Endothelial cell of umbilical vein (primary cell): ENCODE measurements around the gene MLC1. TPM values are rescaled to one million over a fixed set of nuclear protein-coding genes. Genes with fewer than 3 reads are reported as not detected.

ENCODE experiments used
- BruUV-seq: library from RNA; stranded (reverse); fragments of 400-500 nt; replicated peaks from 2 replicates; lab custom pipeline; 2021; lab: Mats Ljungman, UMichigan
- CTCF ChIA-PET: fragments of 300-600, 350-600 bp; sonication (Branson Sonifier 250); formaldehyde crosslinking; loops from one replicate; lab custom pipeline; 2021; ENCODE audit warnings: antibody characterized with exemption, inconsistent platforms; lab: Charles Lee
- POLR2A ChIA-PET: fragments of 300-600, 350-600 bp; sonication (Branson Sonifier 250); formaldehyde crosslinking; loops from one replicate; lab custom pipeline; 2021; ENCODE audit warnings: antibody characterized with exemption, inconsistent platforms; lab: Charles Lee
- DNase-seq: peaks from one replicate; pipeline ENCODE4 v3.0.0-alpha.2; 2011; ENCODE audit warnings: low read depth, low spot score
- FAIRE-seq: peaks from 2 replicates; lab custom pipeline; 2011; peaks lifted over from hg19 to GRCh38; lab: Jason Lieb, UNC
- H2AFZ ChIP-seq: 2 replicates; pipeline ENCODE4 v1.6.0; 2012; ENCODE audit warnings: low read depth, low read length, control low read depth, inconsistent platforms
- H3K27ac ChIP-seq: 2 replicates; pipeline ENCODE4 v1.5.1; 2011; ENCODE audit warnings: low read depth, mild to moderate bottlenecking, control low read depth, low read length, moderate library complexity; ENCODE audit not compliant: insufficient read depth
- H3K27me3 ChIP-seq, 2 experiments: 2 replicates each; pipeline versions ENCODE4 v1.6.0 to v1.6.1; 2011; ENCODE audit warnings: low read length in 2 of 2, mixed read lengths in 1 of 2; ENCODE audit not compliant: control insufficient read depth in 2 of 2, insufficient read depth in 2 of 2
- H3K36me3 ChIP-seq, 2 experiments: 2 replicates in 1 of 2; 3 replicates in 1 of 2; pipeline ENCODE4 v1.5.1; 2011; ENCODE audit warnings: low read length in 2 of 2, mild to moderate bottlenecking in 1 of 2, moderate library complexity in 1 of 2; ENCODE audit not compliant: control insufficient read depth in 2 of 2, insufficient read depth in 2 of 2; ENCODE audit errors: extremely low read depth in 1 of 2
- H3K4me1 ChIP-seq: 3 replicates; pipeline ENCODE4 v1.5.1; 2011; ENCODE audit warnings: mild to moderate bottlenecking, low read length; ENCODE audit not compliant: control insufficient read depth, insufficient read depth; ENCODE audit errors: extremely low read depth
- H3K4me2 ChIP-seq: 2 replicates; pipeline ENCODE4 v1.6.1; 2011; ENCODE audit warnings: low read length, control low read depth, mixed read lengths; ENCODE audit not compliant: insufficient read depth
- H3K4me3 ChIP-seq, 3 experiments: fragments of 200-600 bp in 1 of 3; sonication (generic), shearing (Covaris generic) in 1 of 3; replicated peaks in 1 of 3; 2 replicates each; pipeline ENCODE4 v1.5.1; 2011 to 2016; ENCODE audit warnings: control low read depth in 3 of 3, low read length in 3 of 3, mild to moderate bottlenecking in 2 of 3, inconsistent platforms in 1 of 3, low read depth in 1 of 3, moderate library complexity in 1 of 3; ENCODE audit not compliant: insufficient read depth in 1 of 3
- H3K79me2 ChIP-seq: 2 replicates; pipeline ENCODE4 v1.6.0; 2012; ENCODE audit warnings: low read length, inconsistent platforms; ENCODE audit not compliant: control insufficient read depth, insufficient read depth
- H3K9ac ChIP-seq: replicated peaks from 2 replicates; pipeline ENCODE3; 2011; ENCODE audit warnings: low read length, control low read depth; ENCODE audit not compliant: insufficient read depth; ENCODE audit errors: extremely low read depth
- H3K9me1 ChIP-seq: replicated peaks from 3 replicates; pipeline ENCODE4 v1.6.0; 2011; ENCODE audit warnings: mild to moderate bottlenecking, low read length; ENCODE audit not compliant: control insufficient read depth, insufficient read depth; ENCODE audit errors: extremely low read depth
- H3K9me3 ChIP-seq: replicated peaks from 2 replicates; pipeline ENCODE4 v1.5.1; 2012; ENCODE audit warnings: low read length, inconsistent platforms; ENCODE audit not compliant: control insufficient read depth, insufficient read depth
- H4K20me1 ChIP-seq: replicated peaks from 2 replicates; pipeline ENCODE3; 2011; ENCODE audit warnings: mild to moderate bottlenecking, low read length; ENCODE audit not compliant: control insufficient read depth, insufficient read depth; ENCODE audit errors: extremely low read depth
- CTCF ChIP-seq, 2 donors: IDR thresholded peaks; 1 replicate in 1 of 2; 2 replicates in 1 of 2; pipeline ENCODE4 v1.5.1; 2011; ENCODE audit warnings: low read length in 2 of 2, mild to moderate bottlenecking in 2 of 2, moderate library complexity in 2 of 2, control low read depth in 1 of 2, inconsistent platforms in 1 of 2, low read depth in 1 of 2; ENCODE audit not compliant: insufficient read depth in 1 of 2; ENCODE audit errors: extremely low read depth in 1 of 2
- EZH2 ChIP-seq: IDR thresholded peaks from 2 replicates; pipeline ENCODE4 v1.6.1; 2012; ENCODE audit warnings: borderline replicate concordance, low read depth, mild to moderate bottlenecking, moderate library complexity, low read length, inconsistent platforms; ENCODE audit not compliant: severe bottlenecking
- FOS ChIP-seq: IDR thresholded peaks from 2 replicates; pipeline ENCODE4 v1.6.1; 2011; ENCODE audit warnings: mild to moderate bottlenecking, low read length, moderate library complexity, borderline replicate concordance; ENCODE audit not compliant: insufficient read depth
- GATA2 ChIP-seq: IDR thresholded peaks from 2 replicates; pipeline ENCODE4 v1.7.0; 2011; ENCODE audit warnings: low read depth, mild to moderate bottlenecking, moderate library complexity, mixed read lengths, low read length; ENCODE audit not compliant: insufficient read length, insufficient read depth
- JUN ChIP-seq: IDR thresholded peaks from 2 replicates; pipeline ENCODE4 v1.6.1; 2011; ENCODE audit warnings: borderline replicate concordance, low read depth; ENCODE audit not compliant: insufficient read length, insufficient read depth
- MYC ChIP-seq: IDR thresholded peaks from one replicate; pipeline ENCODE4 v1.6.1; 2011; ENCODE audit warnings: mild to moderate bottlenecking, low read depth, low read length
- POLR2A ChIP-seq: IDR thresholded peaks from 2 replicates; pipeline ENCODE4 v1.6.1; 2012; ENCODE audit warnings: low read depth, mild to moderate bottlenecking, control low read depth, low read length
- POLR2AphosphoS5 ChIP-seq: IDR thresholded peaks from 2 replicates; pipeline ENCODE4 v1.6.1; 2012; ENCODE audit warnings: low read depth, mild to moderate bottlenecking, control low read depth, low read length, moderate library complexity; ENCODE audit not compliant: insufficient read depth
- dilution Hi-C: fragments of 300-500 bp; cut with MboI; formaldehyde crosslinking; loops from one replicate; pipeline ENCODE4 v1.15.0; 2019; ENCODE audit warnings: low sequenced_read_pairs; ENCODE audit not compliant: extremely low pct_ligation_motif_present
- intact Hi-C: fragments of 100-400 bp; cut with micrococcal nuclease; formaldehyde crosslinking; loops from one replicate; pipeline ENCODE4 v1.10.0; 2022
- polyA plus RNA-seq, 4 experiments: library from polyadenylated mRNA; depleted of rRNA in 3 of 4; stranded (reverse) in 3 of 4; unstranded in 1 of 4; fragments of >200 nt; gene quantifications; 2 replicates each; pipeline versions ENCODE4 v1.2.1 to v1.2.3, GENCODE V29; 2011 to 2012; ENCODE audit warnings: missing spikeins in 1 of 4
- total RNA-seq: library from RNA; stranded (reverse); gene quantifications from 2 replicates; pipeline ENCODE4 v1.2.3, GENCODE V29; 2021
- TF ChIP-seq, protein P1 (sequence below): IDR thresholded peaks from 2 replicates; pipeline ENCODE4 v1.6.1; 2011; ENCODE audit not compliant: insufficient read depth, insufficient read length

Gene MLC1
- total and polyA plus RNA-seq, 2 donors (not counting 3 experiments of a cell fraction or from before 2014, with no cell fraction given), result not detected

DNA sequence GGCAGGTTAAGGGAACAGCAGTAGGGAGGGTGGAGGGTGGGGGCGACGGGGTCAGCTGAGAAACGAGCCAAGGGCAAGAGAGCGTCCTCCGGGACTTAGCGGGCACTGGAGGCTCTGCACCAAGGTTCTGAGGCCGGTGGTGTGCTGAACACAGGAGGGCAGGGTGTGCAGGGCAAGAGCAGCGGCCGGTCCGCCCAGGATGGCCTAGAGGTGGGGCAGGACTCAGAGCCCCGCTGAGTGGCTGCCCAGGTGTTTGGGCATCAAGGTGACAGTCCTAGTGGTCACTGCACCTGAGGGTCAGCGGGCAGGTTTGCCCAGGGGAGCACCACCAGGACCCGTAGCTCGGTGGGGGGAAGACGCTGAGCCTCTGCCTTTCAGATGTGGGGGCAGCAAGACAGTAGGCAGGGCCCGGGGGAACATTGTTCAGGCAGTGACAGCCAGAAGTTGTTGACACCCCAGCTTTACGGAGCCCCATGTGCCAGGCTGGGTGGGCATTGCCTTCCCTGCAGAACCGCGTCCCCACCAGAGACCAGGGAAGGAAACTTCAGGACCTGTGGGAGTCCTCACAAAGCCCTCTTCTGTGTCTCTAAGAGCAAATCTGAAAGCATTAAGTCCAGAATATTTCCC lies 22.6 kb downstream of the MLC1 start:
- Histone ChIP-seq H3K27ac (no peak overlapping the region), H3K9me1 (no peaks in the 10 kb centered on the region), H3K4me1 (no peaks in the 10 kb centered on the region), H3K4me2 (no peak overlapping the region), H3K79me2 (no peaks in the 10 kb centered on the region), H2AFZ (no peak overlapping the region), H3K9me3 (no peaks in the 10 kb centered on the region), H4K20me1 (no peaks in the 10 kb centered on the region), H3K27me3 (peaks cover 10 to 19% of the 10 kb centered on the region in 2 experiments), H3K4me3 (no peak overlapping the region), H3K36me3 (no peaks in the 10 kb centered on the region), H3K9ac (no peak overlapping the region)
- no TSS peak for BruUV-seq
- DNase-seq (no peak), FAIRE-seq (no peak)
- ChIA-PET CTCF (interaction anchor here (1.6 kb wide), 1 partner anchor 32 kb away, joined by 3 read pairs; no protein-coding TSS in a partner anchor), POLR2A (no interaction called here)
- intact Hi-C loops (no loop called here), dilution Hi-C loops (no loop called here)
- TF ChIP-seq, protein P1, sequence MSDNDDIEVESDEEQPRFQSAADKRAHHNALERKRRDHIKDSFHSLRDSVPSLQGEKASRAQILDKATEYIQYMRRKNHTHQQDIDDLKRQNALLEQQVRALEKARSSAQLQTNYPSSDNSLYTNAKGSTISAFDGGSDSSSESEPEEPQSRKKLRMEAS, result no peak
- TF ChIP-seq POLR2A (no peak), EZH2 (no peak), MYC (no peak), FOS (no peak), CTCF (IDR thresholded peaks at IDR 0.05; ENCODE audit: extremely low read depth in 1 of 2, insufficient read depth in 1 of 2, low read depth in 1 of 2, low read length in 2 of 2) (no peak), GATA2 (no peak), POLR2AphosphoS5 (no peak), JUN (no peak)
